ENCODE results near the gene SNUPN.
"Not testable (repeated sequence)": the region's sequence is repeated elsewhere in the genome, so short reads cannot be mapped to it uniquely, and the experiment has no call there.

Gene SNUPN

DNA sequence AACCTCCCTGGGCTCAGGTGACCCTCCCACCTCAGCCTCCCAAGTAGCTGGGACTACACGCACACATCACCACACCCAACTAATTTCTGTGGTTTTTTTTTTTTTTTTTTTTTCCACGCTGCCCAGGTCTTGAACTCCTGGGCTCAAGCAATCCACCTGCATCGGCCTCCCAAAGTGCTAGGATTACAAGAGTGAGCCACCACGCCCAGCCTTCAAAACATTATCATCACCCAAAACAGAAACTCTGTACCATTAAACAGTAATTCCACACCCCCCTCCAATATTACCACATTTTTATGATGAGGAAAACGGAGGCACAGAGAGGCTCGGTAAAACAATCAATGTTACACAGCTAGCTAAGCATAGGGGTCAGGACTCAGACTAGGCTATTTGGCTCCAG is 10.5 kb upstream of the SNUPN start:
- H3K4me1 ChIP-seq (ENCODE audit: insufficient read depth, poor library complexity, severe bottlenecking) = peaks cover 6% of the 10 kb centered on the region
- H3K9me3 ChIP-seq (ENCODE audit: severe bottlenecking) = no peaks in the 10 kb centered on the region
- no peak overlapping the region for H3K4me3 ChIP-seq (ENCODE audit: severe bottlenecking)
- DNase-seq (ENCODE audit: low spot score) (no peak), ATAC-seq (ENCODE audit: low read depth) (no peak)
- no peaks in the 10 kb centered on the region for H3K27me3 ChIP-seq (ENCODE audit: insufficient read depth, poor library complexity, severe bottlenecking)
- H3K27ac ChIP-seq (ENCODE audit: poor library complexity, severe bottlenecking) = no peak overlapping the region
- H3K36me3 ChIP-seq (ENCODE audit: low read depth) = peaks cover 20% of the 10 kb centered on the region
- TF ChIP-seq, protein P1, sequence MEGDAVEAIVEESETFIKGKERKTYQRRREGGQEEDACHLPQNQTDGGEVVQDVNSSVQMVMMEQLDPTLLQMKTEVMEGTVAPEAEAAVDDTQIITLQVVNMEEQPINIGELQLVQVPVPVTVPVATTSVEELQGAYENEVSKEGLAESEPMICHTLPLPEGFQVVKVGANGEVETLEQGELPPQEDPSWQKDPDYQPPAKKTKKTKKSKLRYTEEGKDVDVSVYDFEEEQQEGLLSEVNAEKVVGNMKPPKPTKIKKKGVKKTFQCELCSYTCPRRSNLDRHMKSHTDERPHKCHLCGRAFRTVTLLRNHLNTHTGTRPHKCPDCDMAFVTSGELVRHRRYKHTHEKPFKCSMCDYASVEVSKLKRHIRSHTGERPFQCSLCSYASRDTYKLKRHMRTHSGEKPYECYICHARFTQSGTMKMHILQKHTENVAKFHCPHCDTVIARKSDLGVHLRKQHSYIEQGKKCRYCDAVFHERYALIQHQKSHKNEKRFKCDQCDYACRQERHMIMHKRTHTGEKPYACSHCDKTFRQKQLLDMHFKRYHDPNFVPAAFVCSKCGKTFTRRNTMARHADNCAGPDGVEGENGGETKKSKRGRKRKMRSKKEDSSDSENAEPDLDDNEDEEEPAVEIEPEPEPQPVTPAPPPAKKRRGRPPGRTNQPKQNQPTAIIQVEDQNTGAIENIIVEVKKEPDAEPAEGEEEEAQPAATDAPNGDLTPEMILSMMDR (IDR thresholded peaks at IDR 0.05; ENCODE audit: poor library complexity, severe bottlenecking) = no peak

DNA sequence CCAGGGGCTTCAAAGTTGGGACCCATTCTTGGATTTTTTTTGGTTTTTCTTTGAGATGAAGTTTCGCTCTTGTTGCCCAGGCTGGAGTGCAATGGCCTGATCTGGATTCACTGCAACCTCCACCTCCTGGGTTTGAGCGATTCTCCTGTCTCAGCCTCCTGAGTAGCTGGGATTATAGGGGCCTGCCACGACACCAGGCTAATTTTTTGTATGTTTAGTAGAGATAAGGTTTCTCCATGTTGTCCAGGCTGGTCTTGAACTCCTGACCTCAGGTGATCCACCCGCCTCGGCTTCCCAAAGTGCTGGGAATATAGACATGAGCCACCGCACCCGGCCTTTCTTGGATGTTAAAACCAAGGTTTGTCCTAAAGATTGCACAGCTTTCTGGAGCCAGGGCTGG is 8.4 kb upstream of the SNUPN start:
- H3K27ac ChIP-seq (ENCODE audit: poor library complexity, severe bottlenecking); H3K27me3 ChIP-seq (ENCODE audit: insufficient read depth, poor library complexity, severe bottlenecking); H3K4me3 ChIP-seq (ENCODE audit: severe bottlenecking); ATAC-seq (ENCODE audit: low read depth); DNase-seq (ENCODE audit: low spot score); H3K4me1 ChIP-seq (ENCODE audit: insufficient read depth, poor library complexity, severe bottlenecking); H3K9me3 ChIP-seq (ENCODE audit: severe bottlenecking): not testable (repeated sequence)
- H3K36me3 ChIP-seq (ENCODE audit: low read depth) = peaks cover 15% of the 10 kb centered on the region

DNA sequence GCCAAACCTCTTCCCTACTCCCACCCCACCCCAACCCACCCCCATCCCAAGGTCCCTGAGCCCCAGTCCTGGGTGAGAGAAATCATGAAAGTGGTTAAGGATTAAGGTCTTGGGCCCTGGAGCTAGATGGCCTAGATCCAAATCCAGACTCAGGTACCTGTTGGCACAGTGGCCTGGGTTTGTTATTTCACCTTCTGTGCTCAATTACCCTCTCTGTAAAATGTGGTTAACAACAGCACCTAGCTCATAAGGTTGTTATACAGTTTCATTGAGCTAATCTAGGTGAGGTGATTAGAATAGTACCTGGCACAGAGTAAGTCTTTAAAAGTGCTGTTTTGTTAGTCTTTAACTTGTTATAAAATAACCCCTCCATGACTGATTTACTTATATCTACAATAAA is 6.4 kb upstream of the SNUPN start:
- TF ChIP-seq, protein P1 (IDR thresholded peaks at IDR 0.05; ENCODE audit: poor library complexity, severe bottlenecking) = no peak
- DNase-seq (ENCODE audit: low spot score) (no peak), ATAC-seq (ENCODE audit: low read depth) (0 out of 3 replicates have a peak, but pooled peaks have one; percentile 15)

DNA sequence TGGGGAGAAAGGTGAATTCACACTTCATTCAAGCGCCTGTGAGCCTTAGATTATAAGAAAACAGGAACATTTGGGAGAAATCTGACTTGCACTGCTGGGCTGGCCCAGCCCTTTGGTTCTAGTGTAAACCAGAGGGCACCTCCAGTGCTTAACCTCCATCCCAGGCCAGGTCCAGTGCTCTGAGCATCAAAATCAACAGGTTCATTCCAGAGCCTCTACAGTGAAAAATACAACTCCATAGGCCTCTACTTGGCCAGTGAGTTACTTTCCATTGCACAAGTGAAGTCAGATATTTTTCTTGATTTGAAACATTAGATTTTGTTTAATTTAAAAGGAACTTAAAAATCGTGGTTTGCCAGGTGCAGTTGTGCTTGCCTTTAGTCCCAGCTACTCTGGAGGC is 3.0 kb downstream of the SNUPN start:
- ATAC-seq (ENCODE audit: low read depth) (no peak), DNase-seq (ENCODE audit: low spot score) (no peak)
- H3K27ac ChIP-seq (ENCODE audit: poor library complexity, severe bottlenecking) = peak overlapping the region; percentile 67

More for the DNA sequence above, 6.4 kb upstream of the SNUPN start:
- H3K4me3 ChIP-seq (ENCODE audit: severe bottlenecking) = no peak overlapping the region
- no peaks in the 10 kb centered on the region for H3K36me3 ChIP-seq (ENCODE audit: low read depth)
- H3K27ac ChIP-seq (ENCODE audit: poor library complexity, severe bottlenecking) = no peak overlapping the region
- no peaks in the 10 kb centered on the region for H3K9me3 ChIP-seq (ENCODE audit: severe bottlenecking)
- H3K4me1 ChIP-seq (ENCODE audit: insufficient read depth, poor library complexity, severe bottlenecking) = peaks cover 10% of the 10 kb centered on the region
- H3K27me3 ChIP-seq (ENCODE audit: insufficient read depth, poor library complexity, severe bottlenecking) = no peaks in the 10 kb centered on the region

DNA sequence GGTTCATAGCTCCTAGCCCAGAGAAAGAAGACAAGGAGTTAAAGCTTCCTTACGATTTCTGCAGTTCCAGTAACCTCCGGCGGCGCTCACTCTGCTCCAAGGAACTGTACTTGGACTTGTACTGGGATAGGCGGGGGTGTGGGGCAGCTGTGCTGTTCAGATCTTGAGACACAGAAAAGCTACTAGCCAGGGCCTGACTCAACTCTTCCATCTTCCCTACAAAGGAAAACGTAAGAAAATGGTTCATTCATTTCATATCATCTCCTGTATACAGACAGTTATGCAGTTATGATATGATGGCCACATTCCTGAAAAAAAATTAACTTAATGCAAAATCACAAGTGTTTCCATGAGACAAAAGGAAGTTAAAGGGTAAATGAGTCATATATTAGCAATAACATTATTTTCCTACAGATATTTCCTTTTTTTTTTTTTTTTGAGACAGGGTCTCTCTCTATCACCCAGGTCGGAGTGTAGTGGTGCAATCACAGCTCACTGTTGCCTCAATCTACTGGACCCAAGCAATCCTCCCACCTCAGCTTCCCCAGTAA is 4.6 kb downstream of the SNUPN start:
- ATAC-seq (ENCODE audit: low read depth) (peak; percentile 66), DNase-seq (ENCODE audit: low spot score) (peak; percentile 85)
- TF ChIP-seq, protein P1 (IDR thresholded peaks at IDR 0.05; ENCODE audit: poor library complexity, severe bottlenecking) = peak; percentile 24
- Histone ChIP-seq H3K27me3 (ENCODE audit: insufficient read depth, poor library complexity, severe bottlenecking) (no peaks in the 10 kb centered on the region), H3K27ac (ENCODE audit: poor library complexity, severe bottlenecking) (peak overlapping the region; percentile 67), H3K4me1 (ENCODE audit: insufficient read depth, poor library complexity, severe bottlenecking) (peaks cover 18% of the 10 kb centered on the region), H3K4me3 (ENCODE audit: severe bottlenecking) (no peak overlapping the region), H3K36me3 (ENCODE audit: low read depth) (peaks cover 47% of the 10 kb centered on the region), H3K9me3 (ENCODE audit: severe bottlenecking) (no peaks in the 10 kb centered on the region)

More for the DNA sequence above, 3.0 kb downstream of the SNUPN start:
- TF ChIP-seq, protein P1 (IDR thresholded peaks at IDR 0.05; ENCODE audit: poor library complexity, severe bottlenecking) = no peak
- no peaks in the 10 kb centered on the region for H3K27me3 ChIP-seq (ENCODE audit: insufficient read depth, poor library complexity, severe bottlenecking)
- no peaks in the 10 kb centered on the region for H3K9me3 ChIP-seq (ENCODE audit: severe bottlenecking)
- H3K4me1 ChIP-seq (ENCODE audit: insufficient read depth, poor library complexity, severe bottlenecking) = peaks cover 28% of the 10 kb centered on the region
- H3K4me3 ChIP-seq (ENCODE audit: severe bottlenecking) = no peak overlapping the region
- H3K36me3 ChIP-seq (ENCODE audit: low read depth) = peaks cover 31% of the 10 kb centered on the region

All from RWPE2 (cell line).